Epithelial cell of proximal tubule (primary cell): ENCODE data around the gene ZNF619. TPM values are rescaled to one million over a fixed set of nuclear protein-coding genes. Genes with fewer than 3 reads are reported as not detected.

Source experiments
- DNase-seq: peaks from one replicate; pipeline ENCODE4 v3.0.0-alpha.2; 2011; ENCODE audit warnings: low read depth
- H3K4me3 ChIP-seq: 2 replicates; pipeline ENCODE4 v1.5.1; 2011; ENCODE audit warnings: low read depth, mild to moderate bottlenecking, low read length
- CTCF ChIP-seq: conservative IDR thresholded peaks from 2 replicates; pipeline ENCODE4 v1.5.1; 2012; ENCODE audit warnings: low read depth, mild to moderate bottlenecking, low read length
- total RNA-seq: library from RNA; depleted of rRNA; stranded (reverse); fragments of >200 nt; gene quantifications from 2 replicates; pipeline ENCODE4 v1.2.3, GENCODE V29; 2015

The ZNF619 gene
- total RNA-seq, 1 donor from 2014 or later: 4.9 TPM

GRCh38 chr3:40464339-40465110 lies 12.4 kb upstream of the ZNF619 start:
- DNase-seq: no peak
- no peak for TF ChIP-seq CTCF
- H3K4me3 ChIP-seq: no peak overlapping the region

GRCh38 chr3:40465111-40465407 lies 11.9 kb upstream of the ZNF619 start:
- no peak for DNase-seq
- no peak for TF ChIP-seq CTCF
- H3K4me3 ChIP-seq: no peak overlapping the region

GRCh38 chr3:40465456-40465855 lies 11.5 kb upstream of the ZNF619 start:
- no peak for DNase-seq
- TF ChIP-seq CTCF: no peak
- H3K4me3 ChIP-seq: no peak overlapping the region

GRCh38 chr3:40468018-40468417 lies 8.9 kb upstream of the ZNF619 start:
- DNase-seq: no peak
- no peak for TF ChIP-seq CTCF
- no peak overlapping the region for H3K4me3 ChIP-seq

GRCh38 chr3:40470701-40471100 lies 6.2 kb upstream of the ZNF619 start:
- no peak for TF ChIP-seq CTCF
- DNase-seq: no peak
- no peak overlapping the region for H3K4me3 ChIP-seq

- DNase-seq: no peak
- H3K4me3 ChIP-seq: peak overlapping the region; percentile 73
- no peak for TF ChIP-seq CTCF
Measured at GRCh38 chr3:40477666-40478065, 744 bp downstream of the ZNF619 start.

- DNase-seq: no peak
- TF ChIP-seq CTCF: no peak
- no peak overlapping the region for H3K4me3 ChIP-seq
Measured at GRCh38 chr3:40487172-40487571, 10.2 kb downstream of the ZNF619 start.
